ENCODE measurements around the gene SF3A2.

Gene SF3A2

DNA sequence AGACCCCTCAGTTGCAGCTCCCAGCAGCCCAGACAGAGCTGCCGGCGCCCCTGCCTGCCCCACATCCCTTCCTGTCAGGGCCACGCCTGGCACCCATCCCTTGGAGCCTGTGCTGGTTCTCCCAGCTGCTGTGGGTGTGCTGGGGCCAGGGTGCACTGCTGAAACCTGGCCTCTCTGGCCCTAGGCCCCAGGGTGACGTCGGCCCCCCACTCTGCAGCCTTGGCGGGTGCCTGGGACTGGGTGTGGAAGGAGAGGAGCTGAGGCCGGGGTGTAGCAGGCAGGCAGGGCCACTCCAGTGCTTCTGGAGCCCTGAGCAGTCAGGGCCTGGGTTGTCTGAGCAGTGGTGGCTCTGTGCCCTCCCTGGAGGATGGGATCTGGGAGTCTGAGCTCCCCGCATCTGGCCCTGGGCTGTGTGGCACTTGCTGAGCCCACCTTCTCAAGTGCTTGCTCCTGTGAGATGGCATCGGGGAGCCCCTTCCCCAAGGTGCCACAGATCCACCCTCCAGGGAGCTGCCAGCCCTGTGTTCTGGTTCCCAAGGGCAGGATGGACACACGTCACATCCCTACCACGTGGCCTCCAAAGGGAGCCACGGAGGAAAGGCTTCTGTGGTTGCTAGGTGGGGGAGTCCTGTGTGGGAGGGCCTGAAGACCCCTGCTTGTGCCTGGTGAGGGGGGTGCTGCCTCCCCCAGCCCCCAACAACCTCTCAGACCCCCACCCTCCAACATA lies 5.7 kb upstream of the SF3A2 start (continued):
- TF ChIP-seq, protein P1, sequence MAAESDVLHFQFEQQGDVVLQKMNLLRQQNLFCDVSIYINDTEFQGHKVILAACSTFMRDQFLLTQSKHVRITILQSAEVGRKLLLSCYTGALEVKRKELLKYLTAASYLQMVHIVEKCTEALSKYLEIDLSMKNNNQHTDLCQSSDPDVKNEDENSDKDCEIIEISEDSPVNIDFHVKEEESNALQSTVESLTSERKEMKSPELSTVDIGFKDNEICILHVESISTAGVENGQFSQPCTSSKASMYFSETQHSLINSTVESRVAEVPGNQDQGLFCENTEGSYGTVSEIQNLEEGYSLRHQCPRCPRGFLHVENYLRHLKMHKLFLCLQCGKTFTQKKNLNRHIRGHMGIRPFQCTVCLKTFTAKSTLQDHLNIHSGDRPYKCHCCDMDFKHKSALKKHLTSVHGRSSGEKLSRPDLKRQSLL (tag by site-specific recombination; IDR thresholded peaks at IDR 0.05), result 0 out of 2 replicates have a peak, but pooled peaks have one; percentile 20
- TF ChIP-seq ZNF19 (tag by site-specific recombination; IDR thresholded peaks at IDR 0.05; ENCODE audit: low read depth) (no peak), ZNF350 (tag by site-specific recombination; IDR thresholded peaks at IDR 0.05) (no peak), ZNF221 (tag by site-specific recombination; IDR thresholded peaks at IDR 0.05; ENCODE audit: borderline replicate concordance) (no peak), ZNF558 (tag by site-specific recombination; IDR thresholded peaks at IDR 0.05) (no peak), ZNF600 (tag by site-specific recombination; IDR thresholded peaks at IDR 0.05) (peak; percentile 41; the same call in 1 of the 2 replicates), ZBTB1 (tag by site-specific recombination; IDR thresholded peaks at IDR 0.05) (no peak), ZBTB17 (tag by site-specific recombination; IDR thresholded peaks at IDR 0.05) (peak; percentile 23; the same call in 1 of the 2 replicates), ZNF114 (tag by site-specific recombination; IDR thresholded peaks at IDR 0.05) (no peak), KLF8 (tag by site-specific recombination; IDR thresholded peaks at IDR 0.05) (0 out of 2 replicates have a peak, but pooled peaks have one; percentile 23), ZBTB48 (tag by site-specific recombination; IDR thresholded peaks at IDR 0.05) (peak; percentile 45; the same call in 1 of the 2 replicates), EGR2 (tag by site-specific recombination; IDR thresholded peaks at IDR 0.05; ENCODE audit: low read depth) (no peak), ZNF140 (tag by site-specific recombination; IDR thresholded peaks at IDR 0.05) (no peak)
- TF ChIP-seq, protein P2, sequence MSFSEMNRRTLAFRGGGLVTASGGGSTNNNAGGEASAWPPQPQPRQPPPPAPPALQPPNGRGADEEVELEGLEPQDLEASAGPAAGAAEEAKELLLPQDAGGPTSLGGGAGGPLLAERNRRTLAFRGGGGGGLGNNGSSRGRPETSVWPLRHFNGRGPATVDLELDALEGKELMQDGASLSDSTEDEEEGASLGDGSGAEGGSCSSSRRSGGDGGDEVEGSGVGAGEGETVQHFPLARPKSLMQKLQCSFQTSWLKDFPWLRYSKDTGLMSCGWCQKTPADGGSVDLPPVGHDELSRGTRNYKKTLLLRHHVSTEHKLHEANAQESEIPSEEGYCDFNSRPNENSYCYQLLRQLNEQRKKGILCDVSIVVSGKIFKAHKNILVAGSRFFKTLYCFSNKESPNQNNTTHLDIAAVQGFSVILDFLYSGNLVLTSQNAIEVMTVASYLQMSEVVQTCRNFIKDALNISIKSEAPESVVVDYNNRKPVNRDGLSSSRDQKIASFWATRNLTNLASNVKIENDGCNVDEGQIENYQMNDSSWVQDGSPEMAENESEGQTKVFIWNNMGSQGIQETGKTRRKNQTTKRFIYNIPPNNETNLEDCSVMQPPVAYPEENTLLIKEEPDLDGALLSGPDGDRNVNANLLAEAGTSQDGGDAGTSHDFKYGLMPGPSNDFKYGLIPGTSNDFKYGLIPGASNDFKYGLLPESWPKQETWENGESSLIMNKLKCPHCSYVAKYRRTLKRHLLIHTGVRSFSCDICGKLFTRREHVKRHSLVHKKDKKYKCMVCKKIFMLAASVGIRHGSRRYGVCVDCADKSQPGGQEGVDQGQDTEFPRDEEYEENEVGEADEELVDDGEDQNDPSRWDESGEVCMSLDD (tag by site-specific recombination; IDR thresholded peaks at IDR 0.05), result peak; percentile 29; the same call in 1 of the 2 replicates
- TF ChIP-seq, protein P3, sequence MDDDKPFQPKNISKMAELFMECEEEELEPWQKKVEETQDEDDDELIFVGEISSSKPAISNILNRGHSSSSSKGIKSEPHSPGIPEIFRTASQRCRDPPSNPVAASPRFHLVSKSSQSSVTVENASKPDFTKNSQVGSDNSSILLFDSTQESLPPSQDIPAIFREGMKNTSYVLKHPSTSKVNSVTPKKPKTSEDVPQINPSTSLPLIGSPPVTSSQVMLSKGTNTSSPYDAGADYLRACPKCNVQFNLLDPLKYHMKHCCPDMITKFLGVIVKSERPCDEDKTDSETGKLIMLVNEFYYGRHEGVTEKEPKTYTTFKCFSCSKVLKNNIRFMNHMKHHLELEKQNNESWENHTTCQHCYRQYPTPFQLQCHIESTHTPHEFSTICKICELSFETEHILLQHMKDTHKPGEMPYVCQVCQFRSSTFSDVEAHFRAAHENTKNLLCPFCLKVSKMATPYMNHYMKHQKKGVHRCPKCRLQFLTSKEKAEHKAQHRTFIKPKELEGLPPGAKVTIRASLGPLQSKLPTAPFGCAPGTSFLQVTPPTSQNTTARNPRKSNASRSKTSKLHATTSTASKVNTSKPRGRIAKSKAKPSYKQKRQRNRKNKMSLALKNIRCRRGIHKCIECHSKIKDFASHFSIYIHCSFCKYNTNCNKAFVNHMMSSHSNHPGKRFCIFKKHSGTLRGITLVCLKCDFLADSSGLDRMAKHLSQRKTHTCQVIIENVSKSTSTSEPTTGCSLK (tag by site-specific recombination; IDR thresholded peaks at IDR 0.05), result no peak
- TF ChIP-seq, protein P4, sequence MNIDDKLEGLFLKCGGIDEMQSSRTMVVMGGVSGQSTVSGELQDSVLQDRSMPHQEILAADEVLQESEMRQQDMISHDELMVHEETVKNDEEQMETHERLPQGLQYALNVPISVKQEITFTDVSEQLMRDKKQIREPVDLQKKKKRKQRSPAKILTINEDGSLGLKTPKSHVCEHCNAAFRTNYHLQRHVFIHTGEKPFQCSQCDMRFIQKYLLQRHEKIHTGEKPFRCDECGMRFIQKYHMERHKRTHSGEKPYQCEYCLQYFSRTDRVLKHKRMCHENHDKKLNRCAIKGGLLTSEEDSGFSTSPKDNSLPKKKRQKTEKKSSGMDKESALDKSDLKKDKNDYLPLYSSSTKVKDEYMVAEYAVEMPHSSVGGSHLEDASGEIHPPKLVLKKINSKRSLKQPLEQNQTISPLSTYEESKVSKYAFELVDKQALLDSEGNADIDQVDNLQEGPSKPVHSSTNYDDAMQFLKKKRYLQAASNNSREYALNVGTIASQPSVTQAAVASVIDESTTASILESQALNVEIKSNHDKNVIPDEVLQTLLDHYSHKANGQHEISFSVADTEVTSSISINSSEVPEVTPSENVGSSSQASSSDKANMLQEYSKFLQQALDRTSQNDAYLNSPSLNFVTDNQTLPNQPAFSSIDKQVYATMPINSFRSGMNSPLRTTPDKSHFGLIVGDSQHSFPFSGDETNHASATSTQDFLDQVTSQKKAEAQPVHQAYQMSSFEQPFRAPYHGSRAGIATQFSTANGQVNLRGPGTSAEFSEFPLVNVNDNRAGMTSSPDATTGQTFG (tag by site-specific recombination; IDR thresholded peaks at IDR 0.05; ENCODE audit: borderline replicate concordance), result peak; percentile 18; the same call in 1 of the 2 replicates
- TF ChIP-seq, protein P5, sequence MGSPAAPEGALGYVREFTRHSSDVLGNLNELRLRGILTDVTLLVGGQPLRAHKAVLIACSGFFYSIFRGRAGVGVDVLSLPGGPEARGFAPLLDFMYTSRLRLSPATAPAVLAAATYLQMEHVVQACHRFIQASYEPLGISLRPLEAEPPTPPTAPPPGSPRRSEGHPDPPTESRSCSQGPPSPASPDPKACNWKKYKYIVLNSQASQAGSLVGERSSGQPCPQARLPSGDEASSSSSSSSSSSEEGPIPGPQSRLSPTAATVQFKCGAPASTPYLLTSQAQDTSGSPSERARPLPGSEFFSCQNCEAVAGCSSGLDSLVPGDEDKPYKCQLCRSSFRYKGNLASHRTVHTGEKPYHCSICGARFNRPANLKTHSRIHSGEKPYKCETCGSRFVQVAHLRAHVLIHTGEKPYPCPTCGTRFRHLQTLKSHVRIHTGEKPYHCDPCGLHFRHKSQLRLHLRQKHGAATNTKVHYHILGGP (tag by site-specific recombination; IDR thresholded peaks at IDR 0.05), result no peak
- TF ChIP-seq, protein P6, sequence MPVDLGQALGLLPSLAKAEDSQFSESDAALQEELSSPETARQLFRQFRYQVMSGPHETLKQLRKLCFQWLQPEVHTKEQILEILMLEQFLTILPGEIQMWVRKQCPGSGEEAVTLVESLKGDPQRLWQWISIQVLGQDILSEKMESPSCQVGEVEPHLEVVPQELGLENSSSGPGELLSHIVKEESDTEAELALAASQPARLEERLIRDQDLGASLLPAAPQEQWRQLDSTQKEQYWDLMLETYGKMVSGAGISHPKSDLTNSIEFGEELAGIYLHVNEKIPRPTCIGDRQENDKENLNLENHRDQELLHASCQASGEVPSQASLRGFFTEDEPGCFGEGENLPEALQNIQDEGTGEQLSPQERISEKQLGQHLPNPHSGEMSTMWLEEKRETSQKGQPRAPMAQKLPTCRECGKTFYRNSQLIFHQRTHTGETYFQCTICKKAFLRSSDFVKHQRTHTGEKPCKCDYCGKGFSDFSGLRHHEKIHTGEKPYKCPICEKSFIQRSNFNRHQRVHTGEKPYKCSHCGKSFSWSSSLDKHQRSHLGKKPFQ (tag by site-specific recombination; IDR thresholded peaks at IDR 0.05), result no peak
- TF ChIP-seq, protein P7, sequence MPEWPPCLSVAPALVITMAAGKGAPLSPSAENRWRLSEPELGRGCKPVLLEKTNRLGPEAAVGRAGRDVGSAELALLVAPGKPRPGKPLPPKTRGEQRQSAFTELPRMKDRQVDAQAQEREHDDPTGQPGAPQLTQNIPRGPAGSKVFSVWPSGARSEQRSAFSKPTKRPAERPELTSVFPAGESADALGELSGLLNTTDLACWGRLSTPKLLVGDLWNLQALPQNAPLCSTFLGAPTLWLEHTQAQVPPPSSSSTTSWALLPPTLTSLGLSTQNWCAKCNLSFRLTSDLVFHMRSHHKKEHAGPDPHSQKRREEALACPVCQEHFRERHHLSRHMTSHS (tag by site-specific recombination; IDR thresholded peaks at IDR 0.05), result no peak
